A549 (cell line): ENCODE measurements around the gene MCTP1. TPM values are rescaled to one million over a fixed set of nuclear protein-coding genes. Genes with fewer than 3 reads are reported as not detected.
A peak's percentile ranks its signal among the peaks of the same experiment; 100 is the strongest.

ENCODE experiments used
- ATAC-seq, 2 experiments: fragments of 200-7000 bp in 1 of 2; fragments of >200 bp in 1 of 2; cut with Nextera tagmentation in 1 of 2; cut with Tn5 transposase in 1 of 2; 3 replicates each; pipeline versions ENCODE4 v1.8.0 to v1.9.1; 2018 to 2020; ENCODE audit warnings: mild to moderate bottlenecking in 1 of 2, moderate library complexity in 1 of 2
- CTCF ChIA-PET: fragments of 300-600 bp; sonication (Branson Sonifier 250); formaldehyde crosslinking; extraction: SDS; loops from one replicate; lab custom pipeline; 2021; ENCODE audit warnings: antibody characterized with exemption, inconsistent platforms; lab: Yijun Ruan, JAX
- POLR2A ChIA-PET: fragments of 350-600 bp; formaldehyde crosslinking; extraction: SDS; loops from one replicate; lab custom pipeline; 2021; ENCODE audit warnings: antibody characterized with exemption, inconsistent platforms; lab: Yijun Ruan, JAX
- DNase-seq, 2 experiments: peaks; one replicate each; pipeline versions ENCODE4 v3.0.0 to v3.0.0-alpha.2; 2011 to 2016; ENCODE audit warnings: low read depth in 1 of 2, low spot score in 1 of 2
- FAIRE-seq: peaks from 2 replicates; lab custom pipeline; 2011; peaks lifted over from hg19 to GRCh38; lab: Jason Lieb, UNC
- H3K27ac ChIP-seq, 2 experiments: fragments of >200 bp; sonication (Bioruptor Twin); formaldehyde crosslinking; 3 replicates each; pipeline ENCODE4 v1.5.1; 2016 to 2017
- H3K4me1 ChIP-seq: fragments of >200 bp; sonication (Bioruptor Twin); formaldehyde crosslinking; 3 replicates; pipeline ENCODE4 v1.6.1; 2016
- H3K4me2 ChIP-seq: fragments of >200 bp; sonication (Bioruptor Twin); formaldehyde crosslinking; 3 replicates; pipeline ENCODE4 v1.6.1; 2016
- H3K4me3 ChIP-seq: fragments of >200 bp; sonication (Bioruptor Twin); formaldehyde crosslinking; 3 replicates; pipeline ENCODE4 v1.5.1; 2016
- H3K9me3 ChIP-seq: fragments of >200 bp; sonication (Bioruptor Twin); formaldehyde crosslinking; 3 replicates; pipeline ENCODE4 v1.6.1; 2016
- BHLHE40 ChIP-seq: IDR thresholded peaks from 2 replicates; pipeline ENCODE4 v1.6.1; 2012; ENCODE audit warnings: low read depth, low read length, inconsistent platforms
- CBX8 ChIP-seq: fragments of 200-600 bp; sonication (generic); IDR thresholded peaks from 2 replicates; pipeline ENCODE4 v1.6.1; 2016
- CHD2 ChIP-seq: fragments of 150-350 bp; IDR thresholded peaks from 2 replicates; pipeline ENCODE4 v1.6.1; 2014; ENCODE audit warnings: low read length; ENCODE audit not compliant: partially characterized antibody
- EHF ChIP-seq: fragments of 250-450 bp; sonication (Bioruptor Pico); IDR thresholded peaks from 2 replicates; pipeline ENCODE4 v1.5.0; 2020; ENCODE audit warnings: mild to moderate bottlenecking
- FOSL2 ChIP-seq, 2 experiments: fragments of 450-650 bp in 1 of 2; fragments of >200 bp in 1 of 2; sonication (Bioruptor Twin) in 1 of 2; formaldehyde crosslinking; IDR thresholded peaks; 2 replicates each; pipeline versions ENCODE4 v1.5.0 to v1.6.1; 2016 to 2020; ENCODE audit warnings: mild to moderate bottlenecking in 1 of 2, moderate library complexity in 1 of 2
- FOXS1 ChIP-seq: fragments of 250-450 bp; sonication (Bioruptor Pico); IDR thresholded peaks from 2 replicates; pipeline ENCODE4 v1.5.0; 2020; ENCODE audit warnings: mild to moderate bottlenecking, moderate library complexity
- GATA3 ChIP-seq: IDR thresholded peaks from 2 replicates; pipeline ENCODE4 v1.6.1; 2012; ENCODE audit warnings: borderline replicate concordance
- HDAC2 ChIP-seq: fragments of 200-600 bp; sonication (generic); IDR thresholded peaks from 2 replicates; pipeline ENCODE4 v1.6.1; 2016
- HEYL ChIP-seq: fragments of 250-450 bp; sonication (Bioruptor Pico); IDR thresholded peaks from 2 replicates; pipeline ENCODE4 v1.8.0; 2021; ENCODE audit warnings: mild to moderate bottlenecking, moderate library complexity
- HOXA7 ChIP-seq: fragments of 250-450 bp; sonication (Bioruptor Pico); IDR thresholded peaks from 2 replicates; pipeline ENCODE4 v1.5.0; 2020; ENCODE audit warnings: mild to moderate bottlenecking, moderate library complexity
- JUN ChIP-seq, 2 experiments: fragments of >200 bp; sonication (Bioruptor Twin); formaldehyde crosslinking; IDR thresholded peaks; 2 replicates in 1 of 2; 3 replicates in 1 of 2; pipeline ENCODE4 v1.6.1; 2016 to 2017
- MAFK ChIP-seq: fragments of 450-650 bp; IDR thresholded peaks from 2 replicates; pipeline ENCODE4 v1.6.1; 2014; ENCODE audit not compliant: partially characterized antibody
- NR3C1 ChIP-seq: fragments of >200 bp; sonication (Bioruptor Twin); formaldehyde crosslinking; IDR thresholded peaks from 3 replicates; pipeline ENCODE4 v1.6.1; 2017
- RAD21 ChIP-seq, 2 experiments: fragments of >200 bp in 1 of 2; sonication (Bioruptor Twin) in 1 of 2; formaldehyde crosslinking in 1 of 2; IDR thresholded peaks in 1 of 2; conservative IDR thresholded peaks in 1 of 2; 2 replicates in 1 of 2; 3 replicates in 1 of 2; pipeline ENCODE4 v1.6.1; 2012 to 2018; ENCODE audit warnings: inconsistent platforms in 1 of 2
- SMC3 ChIP-seq: fragments of >200 bp; sonication (Bioruptor Twin); formaldehyde crosslinking; IDR thresholded peaks from 3 replicates; pipeline ENCODE4 v1.6.1; 2018; ENCODE audit warnings: inconsistent platforms
- SREBF2 ChIP-seq: fragments of 450-650 bp; IDR thresholded peaks from 2 replicates; pipeline ENCODE4 v1.6.1; 2014; ENCODE audit warnings: mild to moderate bottlenecking, moderate library complexity
- ZC3H11A ChIP-seq: fragments of 450-650 bp; IDR thresholded peaks from 2 replicates; pipeline ENCODE4 v1.6.1; 2014; ENCODE audit warnings: antibody characterized with exemption, mild to moderate bottlenecking
- ZSCAN20 ChIP-seq: fragments of 250-450 bp; sonication (Bioruptor Pico); IDR thresholded peaks from 2 replicates; pipeline ENCODE4 v1.8.0; 2022; ENCODE audit warnings: mild to moderate bottlenecking, moderate library complexity
- WGBS: methylation state at CpG from one replicate; pipeline ENCODE4 v1.1.6; 2017; ENCODE audit errors: missing lambda C conversion rate; 5-methylcytosine and 5-hydroxymethylcytosine counted together
- polyA plus RNA-seq, 4 experiments: library from polyadenylated mRNA; depleted of rRNA in 3 of 4; stranded (reverse); fragments of >200 nt; fragmentation: RNase III in 1 of 4; extraction: RNeasy Plus Mini Kit Qiagen cat#74134 plus additional on column Dnase treatment in 1 of 4; gene quantifications; 2 replicates in 3 of 4; 3 replicates in 1 of 4; pipeline ENCODE4 v1.2.3, GENCODE V29; 2011 to 2017
- TF ChIP-seq, protein P1 (sequence below): fragments of 250-450 bp; sonication (Bioruptor Pico); IDR thresholded peaks from 2 replicates; pipeline ENCODE4 v1.5.0; 2021; ENCODE audit warnings: mild to moderate bottlenecking, moderate library complexity, borderline replicate concordance
- TF ChIP-seq, protein P2 (sequence below): IDR thresholded peaks from 2 replicates; pipeline ENCODE4 v1.6.1; 2012
- TF ChIP-seq, protein P3 (sequence below): fragments of 150-350 bp; IDR thresholded peaks from 2 replicates; pipeline ENCODE4 v1.6.1; 2014; ENCODE audit warnings: low read depth, mild to moderate bottlenecking, low read length
- TF ChIP-seq, protein P4 (sequence below): IDR thresholded peaks from 2 replicates; pipeline ENCODE4 v1.6.1; 2012; ENCODE audit warnings: low read depth, borderline replicate concordance
- TF ChIP-seq, protein P5 (sequence below): fragments of >200 bp; sonication (Bioruptor Twin); formaldehyde crosslinking; IDR thresholded peaks from 3 replicates; pipeline ENCODE4 v1.5.1; 2016
- TF ChIP-seq, protein P6 (sequence below): fragments of >200 bp; sonication (Bioruptor Twin); formaldehyde crosslinking; IDR thresholded peaks from 2 replicates; pipeline ENCODE4 v1.6.1; 2016

The MCTP1 gene
- polyA plus RNA-seq, 2 of the 4 experiments (the other 2 are of a cell fraction) = 5.4 to 6.9 TPM

DNA sequence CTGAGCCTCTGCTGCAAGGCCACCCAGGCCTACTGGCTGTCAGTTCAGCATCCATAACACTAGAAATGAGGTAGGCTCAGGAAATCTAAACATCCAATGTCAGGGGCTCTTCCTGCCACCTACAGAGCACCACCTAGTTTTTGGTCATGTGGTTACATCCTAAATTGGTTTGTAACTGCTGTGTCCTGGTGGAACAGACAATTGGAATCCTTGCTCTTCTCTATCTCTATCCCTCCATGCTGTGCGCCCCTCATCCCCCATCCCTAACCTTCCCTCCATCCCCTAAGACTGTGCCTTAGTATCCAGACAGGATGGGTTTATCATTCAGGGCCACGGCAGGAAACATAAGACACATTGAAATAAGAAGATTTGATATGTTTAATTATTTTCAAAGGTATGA lies 11.4 kb upstream of the MCTP1 start:
- ATAC-seq (0 out of 6 replicates have a peak, but pooled peaks of 1 of the 2 experiments have one; percentile 19), DNase-seq (no peak), FAIRE-seq (no peak)
- H3K4me1 ChIP-seq = no peaks in the 10 kb centered on the region
- H3K9me3 ChIP-seq = no peaks in the 10 kb centered on the region
- ChIA-PET POLR2A (no interaction called here), CTCF (no interaction called here)
- H3K27ac ChIP-seq = no peak overlapping the region
- no peak overlapping the region for H3K4me3 ChIP-seq
- H3K4me2 ChIP-seq = no peak overlapping the region
- TF ChIP-seq CBX8 (no peak), MAFK (no peak), FOXS1 (CRISPR knock-in tag) (no peak), BHLHE40 (no peak), HEYL (no peak), CHD2 (no peak), ZSCAN20 (CRISPR knock-in tag) (no peak)
- TF ChIP-seq, protein P1, sequence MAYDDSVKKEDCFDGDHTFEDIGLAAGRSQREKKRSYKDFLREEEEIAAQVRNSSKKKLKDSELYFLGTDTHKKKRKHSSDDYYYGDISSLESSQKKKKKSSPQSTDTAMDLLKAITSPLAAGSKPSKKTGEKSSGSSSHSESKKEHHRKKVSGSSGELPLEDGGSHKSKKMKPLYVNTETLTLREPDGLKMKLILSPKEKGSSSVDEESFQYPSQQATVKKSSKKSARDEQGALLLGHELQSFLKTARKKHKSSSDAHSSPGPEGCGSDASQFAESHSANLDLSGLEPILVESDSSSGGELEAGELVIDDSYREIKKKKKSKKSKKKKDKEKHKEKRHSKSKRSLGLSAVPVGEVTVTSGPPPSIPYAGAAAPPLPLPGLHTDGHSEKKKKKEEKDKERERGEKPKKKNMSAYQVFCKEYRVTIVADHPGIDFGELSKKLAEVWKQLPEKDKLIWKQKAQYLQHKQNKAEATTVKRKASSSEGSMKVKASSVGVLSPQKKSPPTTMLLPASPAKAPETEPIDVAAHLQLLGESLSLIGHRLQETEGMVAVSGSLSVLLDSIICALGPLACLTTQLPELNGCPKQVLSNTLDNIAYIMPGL = no peak
- TF ChIP-seq, protein P2, sequence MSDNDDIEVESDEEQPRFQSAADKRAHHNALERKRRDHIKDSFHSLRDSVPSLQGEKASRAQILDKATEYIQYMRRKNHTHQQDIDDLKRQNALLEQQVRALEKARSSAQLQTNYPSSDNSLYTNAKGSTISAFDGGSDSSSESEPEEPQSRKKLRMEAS = no peak
- TF ChIP-seq, protein P3, sequence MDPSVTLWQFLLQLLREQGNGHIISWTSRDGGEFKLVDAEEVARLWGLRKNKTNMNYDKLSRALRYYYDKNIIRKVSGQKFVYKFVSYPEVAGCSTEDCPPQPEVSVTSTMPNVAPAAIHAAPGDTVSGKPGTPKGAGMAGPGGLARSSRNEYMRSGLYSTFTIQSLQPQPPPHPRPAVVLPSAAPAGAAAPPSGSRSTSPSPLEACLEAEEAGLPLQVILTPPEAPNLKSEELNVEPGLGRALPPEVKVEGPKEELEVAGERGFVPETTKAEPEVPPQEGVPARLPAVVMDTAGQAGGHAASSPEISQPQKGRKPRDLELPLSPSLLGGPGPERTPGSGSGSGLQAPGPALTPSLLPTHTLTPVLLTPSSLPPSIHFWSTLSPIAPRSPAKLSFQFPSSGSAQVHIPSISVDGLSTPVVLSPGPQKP = no peak
- TF ChIP-seq, protein P4, sequence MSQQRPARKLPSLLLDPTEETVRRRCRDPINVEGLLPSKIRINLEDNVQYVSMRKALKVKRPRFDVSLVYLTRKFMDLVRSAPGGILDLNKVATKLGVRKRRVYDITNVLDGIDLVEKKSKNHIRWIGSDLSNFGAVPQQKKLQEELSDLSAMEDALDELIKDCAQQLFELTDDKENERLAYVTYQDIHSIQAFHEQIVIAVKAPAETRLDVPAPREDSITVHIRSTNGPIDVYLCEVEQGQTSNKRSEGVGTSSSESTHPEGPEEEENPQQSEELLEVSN = no peak
- WGBS = 26% methylated on average over 2 of the region's 2 CpGs

DNA sequence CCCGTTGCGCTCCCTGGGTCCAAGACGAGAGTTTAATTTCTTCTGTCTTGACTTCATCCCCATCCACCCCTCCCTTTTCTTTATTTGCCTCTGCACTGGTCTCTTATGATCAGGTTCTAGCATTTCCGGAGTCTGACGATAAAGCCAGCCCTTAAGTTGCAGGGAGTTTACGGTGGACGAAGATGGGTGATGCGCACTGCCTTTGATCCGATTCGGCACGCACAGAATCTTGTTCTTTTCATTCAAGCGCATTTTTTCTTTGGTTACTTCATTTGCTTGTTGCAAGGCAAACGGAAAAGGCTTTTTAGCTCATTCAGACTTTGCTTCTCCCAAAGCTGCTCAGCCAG lies 488 bp upstream of the MCTP1 start:
- POLR2A ChIA-PET = no interaction called here

DNA sequence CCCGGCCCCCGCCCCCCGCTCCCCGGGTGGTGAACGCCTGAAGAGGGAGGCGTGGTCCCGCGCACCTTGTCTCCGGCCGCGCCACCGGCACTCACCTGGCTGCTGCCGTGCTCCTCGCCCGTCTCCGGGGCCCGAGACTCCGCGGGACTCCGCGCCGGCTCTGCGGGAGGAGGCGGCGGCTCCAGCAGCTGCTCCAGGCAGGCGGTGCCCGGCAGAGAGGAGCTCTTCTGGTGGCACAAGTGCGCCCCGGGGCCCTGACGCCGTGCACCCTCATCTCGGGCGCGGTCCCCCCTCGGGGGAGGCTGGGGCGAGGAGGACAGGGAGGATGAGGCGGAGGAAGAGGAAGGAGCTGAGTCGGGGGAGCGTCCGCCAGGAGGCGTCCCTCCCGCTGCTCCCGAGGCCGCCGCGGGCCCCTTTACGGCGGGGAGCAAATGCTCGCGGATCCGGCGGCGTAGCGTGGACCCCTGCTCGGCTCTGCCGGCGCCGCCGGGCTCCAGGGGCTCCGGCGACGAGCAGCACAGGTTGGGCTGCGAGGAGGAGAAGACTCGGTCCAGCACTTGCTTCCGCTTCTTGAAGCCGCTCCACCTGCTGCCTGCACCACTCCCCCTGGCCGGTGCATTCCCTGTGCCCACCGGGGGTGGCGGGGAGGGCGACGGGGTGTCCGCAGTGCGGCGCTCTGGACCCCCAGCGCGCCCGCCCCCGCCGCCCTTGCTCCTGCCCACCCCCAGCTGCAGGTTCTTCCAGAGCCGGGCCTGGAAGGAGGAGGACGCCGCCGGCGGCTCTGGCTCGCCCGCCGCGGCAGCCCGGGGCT lies 928 bp downstream of the MCTP1 start:
- H3K9me3 ChIP-seq = no peaks in the 10 kb centered on the region
- WGBS = 0% methylated on average over 10 of the region's 89 CpGs
- ChIA-PET CTCF (interaction anchor here (1.1 to 1.6 kb wide), 6 partner anchors 9 to 315 kb away, joined by 3 to 6 read pairs (median 4); no protein-coding TSS in a partner anchor), POLR2A (no interaction called here)
- DNase-seq (peak; percentile 19 to 37), ATAC-seq (peak; percentile 76 to 82), FAIRE-seq (no peak)
- TF ChIP-seq JUN (IDR thresholded peaks at IDR 0.05) = no peak
- TF ChIP-seq SMC3 = peak; percentile 55
- no peak for TF ChIP-seq HOXA7
- TF ChIP-seq HDAC2 = no peak
- TF ChIP-seq NR3C1 = no peak
- peak; percentile 31; a peak in 3 of 5 replicates for TF ChIP-seq RAD21 (conservative IDR thresholded peaks at IDR 0.05 in 1 of 2, IDR thresholded peaks at IDR 0.05 in 1 of 2)
- TF ChIP-seq, protein P5, sequence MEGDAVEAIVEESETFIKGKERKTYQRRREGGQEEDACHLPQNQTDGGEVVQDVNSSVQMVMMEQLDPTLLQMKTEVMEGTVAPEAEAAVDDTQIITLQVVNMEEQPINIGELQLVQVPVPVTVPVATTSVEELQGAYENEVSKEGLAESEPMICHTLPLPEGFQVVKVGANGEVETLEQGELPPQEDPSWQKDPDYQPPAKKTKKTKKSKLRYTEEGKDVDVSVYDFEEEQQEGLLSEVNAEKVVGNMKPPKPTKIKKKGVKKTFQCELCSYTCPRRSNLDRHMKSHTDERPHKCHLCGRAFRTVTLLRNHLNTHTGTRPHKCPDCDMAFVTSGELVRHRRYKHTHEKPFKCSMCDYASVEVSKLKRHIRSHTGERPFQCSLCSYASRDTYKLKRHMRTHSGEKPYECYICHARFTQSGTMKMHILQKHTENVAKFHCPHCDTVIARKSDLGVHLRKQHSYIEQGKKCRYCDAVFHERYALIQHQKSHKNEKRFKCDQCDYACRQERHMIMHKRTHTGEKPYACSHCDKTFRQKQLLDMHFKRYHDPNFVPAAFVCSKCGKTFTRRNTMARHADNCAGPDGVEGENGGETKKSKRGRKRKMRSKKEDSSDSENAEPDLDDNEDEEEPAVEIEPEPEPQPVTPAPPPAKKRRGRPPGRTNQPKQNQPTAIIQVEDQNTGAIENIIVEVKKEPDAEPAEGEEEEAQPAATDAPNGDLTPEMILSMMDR = peak; percentile 58; the same call in 2 of the 3 replicates
- TF ChIP-seq FOSL2 (IDR thresholded peaks at IDR 0.05) = no peak
- no peak for TF ChIP-seq FOSL2 (CRISPR knock-in tag; IDR thresholded peaks at IDR 0.05)
- H3K4me2 ChIP-seq = peak overlapping the region; percentile 99
- peak overlapping the region; percentile 24 to 43; a peak in 2 of 6 replicates for H3K27ac ChIP-seq
- peak overlapping the region; percentile 82 for H3K4me3 ChIP-seq
- no peaks in the 10 kb centered on the region for H3K4me1 ChIP-seq

More for the DNA sequence above, 488 bp upstream of the MCTP1 start:
- H3K4me1 ChIP-seq = no peaks in the 10 kb centered on the region
- H3K4me3 ChIP-seq = peak overlapping the region; percentile 82
- no peak for TF ChIP-seq ZC3H11A
- TF ChIP-seq EHF (CRISPR knock-in tag) = no peak
- no peak for TF ChIP-seq HDAC2
- TF ChIP-seq, protein P6, sequence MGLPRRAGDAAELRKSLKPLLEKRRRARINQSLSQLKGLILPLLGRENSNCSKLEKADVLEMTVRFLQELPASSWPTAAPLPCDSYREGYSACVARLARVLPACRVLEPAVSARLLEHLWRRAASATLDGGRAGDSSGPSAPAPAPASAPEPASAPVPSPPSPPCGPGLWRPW = no peak
- no peak for TF ChIP-seq SREBF2
- no peak for TF ChIP-seq GATA3
- H3K4me2 ChIP-seq = peak overlapping the region; percentile 99
- FAIRE-seq (no peak), ATAC-seq (no peak; a peak in 2 of 6 replicates), DNase-seq (no peak)
- no peak overlapping the region for H3K27ac ChIP-seq
- CTCF ChIA-PET = interaction anchor here (0.8 to 1.1 kb wide), 3 partner anchors 23 to 111 kb away, joined by 3 to 4 read pairs (median 3); no protein-coding TSS in a partner anchor
- 18% methylated on average over 13 of the region's 13 CpGs for WGBS
- no peaks in the 10 kb centered on the region for H3K9me3 ChIP-seq
